Endothelial cell of coronary artery (primary cell): ENCODE measurements around the gene GPX8. TPM values are rescaled to one million over a fixed set of nuclear protein-coding genes. Genes with fewer than 3 reads are reported as not detected.

Experiments used
- total RNA-seq: library from RNA; depleted of rRNA; stranded (reverse); fragments of >200 nt; gene quantifications from 2 replicates; pipeline ENCODE4 v1.2.3, GENCODE V29; 2014

GPX8 gene
- 36.8 and 42.2 TPM in 2 replicates for total RNA-seq

DNA sequence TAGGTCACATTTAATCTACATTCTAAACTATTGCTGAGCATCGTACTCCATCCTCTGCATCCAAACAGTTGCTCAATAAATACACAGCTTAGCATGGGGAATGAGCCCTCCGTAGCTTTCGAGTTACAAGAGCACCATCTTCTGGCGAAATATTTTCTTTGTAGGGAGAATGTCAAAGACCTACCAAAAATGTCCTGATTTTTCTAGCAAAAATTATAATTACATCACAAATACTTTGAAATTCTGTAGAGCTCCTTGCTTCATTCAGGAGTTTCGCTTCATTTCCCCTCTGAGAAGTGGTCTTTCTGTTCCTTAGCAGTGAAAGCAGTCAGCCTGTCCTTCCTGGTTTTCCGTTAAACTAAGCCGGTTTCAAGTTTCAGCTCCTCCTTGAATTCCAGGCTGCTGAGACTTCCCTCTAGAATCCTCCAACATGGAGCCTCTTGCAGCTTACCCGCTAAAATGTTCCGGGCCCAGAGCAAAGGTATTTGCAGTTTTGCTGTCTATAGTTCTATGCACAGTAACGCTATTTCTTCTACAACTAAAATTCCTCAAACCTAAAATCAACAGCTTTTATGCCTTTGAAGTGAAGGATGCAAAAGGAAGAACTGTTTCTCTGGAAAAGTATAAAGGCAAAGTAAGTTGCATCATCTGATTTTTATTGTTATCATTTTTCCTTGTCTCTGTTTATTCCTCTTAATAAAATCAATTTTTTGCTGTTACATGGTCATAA is at the start of gene GPX8:
Gene GPX8 (plus strand): TSS at position 409 of the 730 bp plus-strand sequence. CDS start 22 bp downstream, at position 431.

GRCh38 chr5:55172937-55173686 is 13.1 kb downstream of the GPX8 start, which contains the start of gene CDC20B:
CDC20B (minus strand) TSS chr5:55173177; CDS start chr5:55173000, 177 bp downstream.

Other genes starting within 250 kb of the GPX8 start
- 214 and 325 TPM in 2 replicates for gene ESM1, start 174.6 kb upstream of the GPX8 start, total RNA-seq
- not detected in 2 replicates for gene GZMK, start 135.9 kb upstream of the GPX8 start, total RNA-seq
- 0.54 TPM in 1 of 2 replicates, not detected in the other for gene GZMA, start 57.5 kb upstream of the GPX8 start, total RNA-seq
- gene CDC20B, start 13.0 kb downstream of the GPX8 start, total RNA-seq: not detected in 2 replicates
- gene MCIDAS, start 67.1 kb downstream of the GPX8 start, total RNA-seq: under 0.01 TPM in 2 replicates
- 0.09 and 0.45 TPM in 2 replicates for gene CCNO, start 73.4 kb downstream of the GPX8 start, total RNA-seq
- 26.3 and 30.7 TPM in 2 replicates for gene DHX29, start 147.5 kb downstream of the GPX8 start, total RNA-seq
- gene MTREX, start 147.8 kb downstream of the GPX8 start, total RNA-seq: 114 TPM in 2 replicates